ENCODE data around the gene SLC15A3.

SLC15A3 gene

DNA sequence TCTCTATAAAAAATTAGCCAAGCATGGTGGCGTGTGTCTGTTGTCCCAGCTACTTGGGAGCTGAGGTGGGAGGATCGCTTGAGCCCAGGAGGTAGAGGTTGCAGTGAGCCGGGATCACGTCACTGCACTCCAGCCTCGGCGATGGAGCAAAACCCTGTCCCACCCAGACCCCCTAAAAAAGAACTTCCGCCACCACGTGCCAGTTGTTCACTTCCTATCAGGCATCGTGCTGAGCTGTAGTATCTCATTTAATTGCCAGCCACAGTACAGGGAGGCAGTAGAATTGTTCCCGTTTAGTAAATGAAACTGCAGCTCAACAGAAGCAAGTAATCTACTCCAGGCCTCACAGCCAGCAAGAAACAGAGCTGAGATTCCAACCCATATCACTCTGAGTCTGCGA is 30.7 kb downstream of the SLC15A3 start (continued):
- TF ChIP-seq PATZ1 (CRISPR knock-in tag; IDR thresholded peaks at IDR 0.05; ENCODE audit: borderline replicate concordance) = no peak

- no peak for ATAC-seq
- TF ChIP-seq, protein P1, sequence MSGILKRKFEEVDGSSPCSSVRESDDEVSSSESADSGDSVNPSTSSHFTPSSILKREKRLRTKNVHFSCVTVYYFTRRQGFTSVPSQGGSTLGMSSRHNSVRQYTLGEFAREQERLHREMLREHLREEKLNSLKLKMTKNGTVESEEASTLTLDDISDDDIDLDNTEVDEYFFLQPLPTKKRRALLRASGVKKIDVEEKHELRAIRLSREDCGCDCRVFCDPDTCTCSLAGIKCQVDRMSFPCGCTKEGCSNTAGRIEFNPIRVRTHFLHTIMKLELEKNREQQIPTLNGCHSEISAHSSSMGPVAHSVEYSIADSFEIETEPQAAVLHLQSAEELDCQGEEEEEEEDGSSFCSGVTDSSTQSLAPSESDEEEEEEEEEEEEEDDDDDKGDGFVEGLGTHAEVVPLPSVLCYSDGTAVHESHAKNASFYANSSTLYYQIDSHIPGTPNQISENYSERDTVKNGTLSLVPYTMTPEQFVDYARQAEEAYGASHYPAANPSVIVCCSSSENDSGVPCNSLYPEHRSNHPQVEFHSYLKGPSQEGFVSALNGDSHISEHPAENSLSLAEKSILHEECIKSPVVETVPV (CRISPR knock-in tag; IDR thresholded peaks at IDR 0.05) = no peak
- no peak for TF ChIP-seq OSR1 (CRISPR knock-in tag; IDR thresholded peaks at IDR 0.05)
Measured at GRCh38 chr11:60919956-60920355, 32.0 kb downstream of the SLC15A3 start.

GRCh38 chr11:60919320-60919719 is 32.7 kb downstream of the SLC15A3 start:
- ATAC-seq = no peak
- TF ChIP-seq ISL1 (CRISPR knock-in tag; IDR thresholded peaks at IDR 0.05) (no peak), ZNF565 (CRISPR knock-in tag; conservative IDR thresholded peaks at IDR 0.05; ENCODE audit: low read depth) (no peak), ZC3H10 (CRISPR knock-in tag; IDR thresholded peaks at IDR 0.05) (no peak), ZFP3 (CRISPR knock-in tag; IDR thresholded peaks at IDR 0.05) (no peak), CSDC2 (CRISPR knock-in tag; IDR thresholded peaks at IDR 0.05) (no peak), TSHZ2 (CRISPR knock-in tag; IDR thresholded peaks at IDR 0.05) (no peak), TOX (CRISPR knock-in tag; IDR thresholded peaks at IDR 0.05; ENCODE audit: borderline replicate concordance) (no peak), OSR1 (CRISPR knock-in tag; IDR thresholded peaks at IDR 0.05) (no peak), RARB (CRISPR knock-in tag; IDR thresholded peaks at IDR 0.05) (no peak), ZFP30 (CRISPR knock-in tag; IDR thresholded peaks at IDR 0.05) (no peak)

- TF ChIP-seq PPARA (CRISPR knock-in tag; IDR thresholded peaks at IDR 0.05; ENCODE audit: borderline replicate concordance) = no peak
- no peak for ATAC-seq
Measured at GRCh38 chr11:60918939-60919265, 33.1 kb downstream of the SLC15A3 start.

GRCh38 chr11:60918251-60918938 is 33.6 kb downstream of the SLC15A3 start:
- no peak for TF ChIP-seq BACH2 (CRISPR knock-in tag; IDR thresholded peaks at IDR 0.05; ENCODE audit: borderline replicate concordance)
- TF ChIP-seq ZNF565 (CRISPR knock-in tag; conservative IDR thresholded peaks at IDR 0.05; ENCODE audit: low read depth) = no peak
- no peak for TF ChIP-seq SNAI2 (CRISPR knock-in tag; IDR thresholded peaks at IDR 0.05)
- no peak for TF ChIP-seq GLIS3 (CRISPR knock-in tag; IDR thresholded peaks at IDR 0.05)
- TF ChIP-seq TCF4 (CRISPR knock-in tag; IDR thresholded peaks at IDR 0.05; ENCODE audit: borderline replicate concordance) = no peak
- ATAC-seq = no peak

GRCh38 chr11:60917267-60917666 is 34.7 kb downstream of the SLC15A3 start:
- ATAC-seq = no peak
- no peak for TF ChIP-seq CREB5 (CRISPR knock-in tag; IDR thresholded peaks at IDR 0.05; ENCODE audit: low read depth)
- TF ChIP-seq TSHZ2 (CRISPR knock-in tag; IDR thresholded peaks at IDR 0.05) = no peak
- TF ChIP-seq ZNF70 (CRISPR knock-in tag; IDR thresholded peaks at IDR 0.05) = no peak
- TF ChIP-seq PATZ1 (CRISPR knock-in tag; IDR thresholded peaks at IDR 0.05; ENCODE audit: borderline replicate concordance) = no peak
- no peak for TF ChIP-seq ZNF565 (CRISPR knock-in tag; conservative IDR thresholded peaks at IDR 0.05; ENCODE audit: low read depth)
- TF ChIP-seq TCF4 (CRISPR knock-in tag; IDR thresholded peaks at IDR 0.05; ENCODE audit: borderline replicate concordance) = no peak
- no peak for TF ChIP-seq CSDC2 (CRISPR knock-in tag; IDR thresholded peaks at IDR 0.05)
- no peak for TF ChIP-seq ESRRG (CRISPR knock-in tag; IDR thresholded peaks at IDR 0.05)
- TF ChIP-seq BACH2 (CRISPR knock-in tag; IDR thresholded peaks at IDR 0.05; ENCODE audit: borderline replicate concordance) = no peak
- TF ChIP-seq TOX (CRISPR knock-in tag; IDR thresholded peaks at IDR 0.05; ENCODE audit: borderline replicate concordance) = no peak
- no peak for TF ChIP-seq ZC3H10 (CRISPR knock-in tag; IDR thresholded peaks at IDR 0.05)
